Left colon (tissue), 2 donors: Measurements from ENCODE around the gene ZNF804B. TPM values are rescaled to one million over a fixed set of nuclear protein-coding genes. Genes with fewer than 3 reads are reported as not detected.

ENCODE experiments used
- ATAC-seq: fragments of 200-7000 bp; cut with Tn5 transposase; one replicate; pipeline ENCODE4 v1.9.1; 2020; ENCODE audit warnings: mild to moderate bottlenecking, moderate library complexity
- DNase-seq, 2 donors: peaks; one replicate each; pipeline ENCODE4 v3.0.0-alpha.2; 2020
- intact Hi-C, 2 donors: fragments of 100-400 bp; cut with DNase I in 1 of 2; cut with micrococcal nuclease in 1 of 2; formaldehyde crosslinking; loops; one replicate each; pipeline versions ENCODE4 v1.11.2 to v1.14.0; 2022; cut with DNase I, micrococcal nuclease
- long read RNA-seq: library from polyadenylated mRNA; unstranded; transcript quantifications from one replicate; pipeline ENCODE4 v2.0.0, GENCODE V29; 2021
- total RNA-seq, 2 donors: library from RNA; stranded (reverse); fragmentation: NEBNext Ultra II Directional; extraction: Animal tissue kit (Norgen Biotek cat#: 25700); gene quantifications; one replicate each; pipeline ENCODE4 v1.2.1, GENCODE V29; 2021
- donor health status: DM: no; HTN: no; CAD: no.
- donor health status: DM: yes; HTN: yes; CAD: no.

The ZNF804B gene
- total RNA-seq = not detected
- long read RNA-seq = 0 reads

- DNase-seq (peak in 1 of 2 donors; percentile 4), ATAC-seq (no peak)
- intact Hi-C loops = no loop called here
Observed at GRCh38 chr7:88759230-88760135, at the start of gene ZNF804B. TSS of gene ZNF804B (plus strand) at chr7:88759700. CDS start at chr7:88759977, 277 bp downstream.

- intact Hi-C loops = no loop called here
- no peak for DNase-seq
- no peak for ATAC-seq
Observed at GRCh38 chr7:88735920-88736319, 23.6 kb upstream of the ZNF804B start.

- ATAC-seq (no peak), DNase-seq (no peak)
- intact Hi-C loops = no loop called here
Observed at GRCh38 chr7:88737632-88738031, 21.9 kb upstream of the ZNF804B start.

GRCh38 chr7:88746126-88746525, 13.4 kb upstream of the ZNF804B start:
- intact Hi-C loops = no loop called here
- no peak for ATAC-seq
- DNase-seq = no peak

GRCh38 chr7:88756802-88757201, 2.7 kb upstream of the ZNF804B start:
- intact Hi-C loops = no loop called here
- no peak for ATAC-seq
- no peak for DNase-seq

GRCh38 chr7:88757371-88757770, 2.1 kb upstream of the ZNF804B start:
- ATAC-seq (no peak), DNase-seq (no peak)
- intact Hi-C loops = no loop called here

- intact Hi-C loops = no loop called here
- ATAC-seq (no peak), DNase-seq (peak in 1 of 2 donors; percentile 10)
Observed at GRCh38 chr7:88758381-88759229, 895 bp upstream of the ZNF804B start.

GRCh38 chr7:88760136-88760515, 626 bp downstream of the ZNF804B start:
- intact Hi-C loops = no loop called here
- DNase-seq (no peak), ATAC-seq (no peak)

GRCh38 chr7:88761779-88762178, 2.3 kb downstream of the ZNF804B start:
- ATAC-seq = no peak
- intact Hi-C loops = no loop called here
- DNase-seq = no peak

- intact Hi-C loops = no loop called here
- ATAC-seq (no peak), DNase-seq (no peak)
Observed at GRCh38 chr7:88771417-88771816, 11.9 kb downstream of the ZNF804B start.

GRCh38 chr7:88772776-88773175, 13.3 kb downstream of the ZNF804B start:
- ATAC-seq (no peak), DNase-seq (no peak)
- intact Hi-C loops = no loop called here

GRCh38 chr7:88775838-88776237, 16.3 kb downstream of the ZNF804B start:
- intact Hi-C loops = no loop called here
- ATAC-seq = no peak

GRCh38 chr7:88787777-88788176, 28.3 kb downstream of the ZNF804B start:
- DNase-seq (no peak), ATAC-seq (no peak)

More at GRCh38 chr7:88775838-88776237, 16.3 kb downstream of the ZNF804B start:
- no peak for DNase-seq

GRCh38 chr7:88789480-88790064, 30.1 kb downstream of the ZNF804B start:
- DNase-seq = no peak
- ATAC-seq = no peak

More at GRCh38 chr7:88787777-88788176, 28.3 kb downstream of the ZNF804B start:
- intact Hi-C loops = no loop called here

GRCh38 chr7:88791891-88792290, 32.4 kb downstream of the ZNF804B start:
- DNase-seq (no peak), ATAC-seq (no peak)
- intact Hi-C loops = no loop called here

More at GRCh38 chr7:88789480-88790064, 30.1 kb downstream of the ZNF804B start:
- intact Hi-C loops = no loop called here

- ATAC-seq (no peak), DNase-seq (no peak)
- intact Hi-C loops = no loop called here
Observed at GRCh38 chr7:88792361-88792760, 32.9 kb downstream of the ZNF804B start.

- no peak for ATAC-seq
- intact Hi-C loops = no loop called here
Observed at GRCh38 chr7:88795553-88795952, 36.1 kb downstream of the ZNF804B start, which contains the start of gene TEX47. TSS of gene TEX47 (minus strand) at chr7:88795737. CDS start at chr7:88794942, 795 bp downstream.

GRCh38 chr7:88801046-88801445, 41.5 kb downstream of the ZNF804B start:
- ATAC-seq (no peak), DNase-seq (no peak)
- intact Hi-C loops = no loop called here

More at GRCh38 chr7:88795553-88795952, 36.1 kb downstream of the ZNF804B start, which contains the start of gene TEX47:
- no peak for DNase-seq
